Fibroblast of the aortic adventitia (primary cell): ENCODE results near the gene SUMO2. TPM values are rescaled to one million over a fixed set of nuclear protein-coding genes. Genes with fewer than 3 reads are reported as not detected.
"Not testable (repeated sequence)": the region's sequence is repeated elsewhere in the genome, so short reads cannot be mapped to it uniquely, and the experiment has no call there.

Experiments
- DNase-seq: peaks from one replicate; pipeline ENCODE4 v3.0.0-alpha.2; 2010; ENCODE audit warnings: low read depth
- H3K4me3 ChIP-seq: 2 replicates; pipeline ENCODE4 v1.5.1; 2011; ENCODE audit warnings: low read depth, mild to moderate bottlenecking, control low read depth, low read length, moderate library complexity
- total RNA-seq: library from RNA; depleted of rRNA; stranded (reverse); fragments of >200 nt; gene quantifications from 2 replicates; pipeline ENCODE4 v1.2.3, GENCODE V29; 2012; ENCODE audit warnings: low replicate concordance
- TF ChIP-seq, protein P1 (sequence below): IDR thresholded peaks from 2 replicates; pipeline ENCODE4 v1.5.1; 2011; ENCODE audit warnings: mild to moderate bottlenecking, low read length, control low read depth, inconsistent platforms; ENCODE audit not compliant: insufficient read depth

Gene SUMO2
- total RNA-seq, 1 donor, result 129 TPM

DNA sequence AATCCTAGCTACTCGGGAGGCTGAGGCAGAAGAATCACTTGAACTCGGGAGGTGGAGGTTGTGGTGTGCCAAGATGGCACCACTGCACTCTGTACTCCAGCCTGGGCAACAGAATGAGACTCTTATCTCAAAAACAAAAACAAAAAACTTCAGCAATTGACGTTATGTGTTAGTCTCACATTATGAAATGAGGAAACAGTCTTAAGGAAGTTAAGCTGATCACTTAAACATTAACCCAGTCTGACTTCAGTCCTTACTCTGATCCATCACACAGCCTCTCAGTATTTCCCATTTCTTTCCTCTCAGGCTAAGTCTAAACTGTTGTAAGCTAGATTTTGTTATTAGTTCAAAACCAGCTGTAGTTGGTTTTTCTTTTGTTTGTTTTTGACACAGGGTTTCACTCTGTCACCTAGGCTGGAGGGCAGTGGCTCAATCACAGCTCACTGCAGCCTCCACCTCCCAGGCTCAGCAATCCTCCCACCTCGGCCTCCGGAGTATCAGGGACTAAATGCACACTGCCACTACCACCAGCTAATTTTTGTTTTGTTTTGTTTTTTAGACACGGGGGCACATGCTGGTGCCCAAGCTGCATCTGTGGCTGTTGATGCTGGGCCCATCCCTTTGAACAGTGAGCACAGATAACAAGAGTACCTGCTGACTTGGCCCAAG, 34.7 kb downstream of the SUMO2 start:
- TF ChIP-seq, protein P1, sequence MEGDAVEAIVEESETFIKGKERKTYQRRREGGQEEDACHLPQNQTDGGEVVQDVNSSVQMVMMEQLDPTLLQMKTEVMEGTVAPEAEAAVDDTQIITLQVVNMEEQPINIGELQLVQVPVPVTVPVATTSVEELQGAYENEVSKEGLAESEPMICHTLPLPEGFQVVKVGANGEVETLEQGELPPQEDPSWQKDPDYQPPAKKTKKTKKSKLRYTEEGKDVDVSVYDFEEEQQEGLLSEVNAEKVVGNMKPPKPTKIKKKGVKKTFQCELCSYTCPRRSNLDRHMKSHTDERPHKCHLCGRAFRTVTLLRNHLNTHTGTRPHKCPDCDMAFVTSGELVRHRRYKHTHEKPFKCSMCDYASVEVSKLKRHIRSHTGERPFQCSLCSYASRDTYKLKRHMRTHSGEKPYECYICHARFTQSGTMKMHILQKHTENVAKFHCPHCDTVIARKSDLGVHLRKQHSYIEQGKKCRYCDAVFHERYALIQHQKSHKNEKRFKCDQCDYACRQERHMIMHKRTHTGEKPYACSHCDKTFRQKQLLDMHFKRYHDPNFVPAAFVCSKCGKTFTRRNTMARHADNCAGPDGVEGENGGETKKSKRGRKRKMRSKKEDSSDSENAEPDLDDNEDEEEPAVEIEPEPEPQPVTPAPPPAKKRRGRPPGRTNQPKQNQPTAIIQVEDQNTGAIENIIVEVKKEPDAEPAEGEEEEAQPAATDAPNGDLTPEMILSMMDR, result no peak

DNA sequence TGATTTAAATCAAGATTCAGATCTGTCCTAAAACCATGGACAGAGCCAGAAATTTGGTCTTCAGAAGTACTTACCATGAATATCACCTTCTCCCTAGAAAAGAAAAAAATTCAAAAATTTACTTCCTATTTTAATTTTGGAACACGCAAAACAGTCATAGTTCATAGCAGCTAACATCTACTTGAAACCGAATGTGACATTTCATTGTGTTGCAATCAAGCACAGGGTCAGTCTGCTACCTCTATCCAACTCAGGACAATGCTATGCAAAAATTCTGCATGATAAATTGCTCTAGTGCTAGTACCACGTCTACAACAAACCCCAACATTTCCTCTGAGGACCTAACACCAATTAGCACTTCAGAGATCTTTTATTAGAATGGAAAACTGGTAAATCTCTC, 36.2 kb downstream of the SUMO2 start:
- TF ChIP-seq, protein P1, result no peak
- peak; percentile 26 for DNase-seq
- no peak overlapping the region for H3K4me3 ChIP-seq

More for the DNA sequence above, 34.7 kb downstream of the SUMO2 start:
- H3K4me3 ChIP-seq, result no peak overlapping the region
- DNase-seq, result no peak

DNA sequence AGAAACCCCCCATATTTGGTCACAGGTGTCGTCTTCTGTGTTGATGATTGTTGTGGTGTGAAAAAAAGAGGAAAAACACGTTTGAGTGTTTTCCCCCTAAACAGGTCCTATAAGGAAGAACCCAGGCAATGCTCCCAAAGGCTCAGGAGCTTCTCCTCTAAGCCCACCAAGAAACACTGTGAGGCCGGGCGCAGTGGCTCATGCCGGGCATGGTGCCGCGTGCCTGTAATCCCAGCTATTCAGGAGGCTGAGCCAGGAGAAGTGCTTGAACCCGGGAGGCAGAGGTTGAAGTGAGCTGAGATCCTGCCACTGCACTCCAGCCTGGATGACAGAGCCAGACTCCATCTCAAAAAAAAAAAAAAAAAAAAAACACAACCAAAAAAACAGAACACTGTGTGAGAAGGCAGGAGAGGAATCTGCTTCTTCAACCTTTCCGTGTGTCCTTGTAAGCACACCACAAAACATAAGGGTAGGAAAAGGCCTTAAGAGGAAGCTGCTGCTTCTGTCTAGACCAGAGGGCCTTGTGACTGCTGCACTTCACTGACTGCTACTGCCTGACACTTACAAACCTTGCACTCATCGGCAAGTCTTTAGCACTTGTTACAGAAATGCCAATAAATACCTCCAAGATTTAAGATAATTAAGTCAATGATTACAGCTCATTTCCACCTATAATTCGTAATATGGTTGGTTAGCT, 37.8 kb downstream of the SUMO2 start:
- TF ChIP-seq, protein P1, result no peak
- DNase-seq, result no peak
- no peak overlapping the region for H3K4me3 ChIP-seq

DNA sequence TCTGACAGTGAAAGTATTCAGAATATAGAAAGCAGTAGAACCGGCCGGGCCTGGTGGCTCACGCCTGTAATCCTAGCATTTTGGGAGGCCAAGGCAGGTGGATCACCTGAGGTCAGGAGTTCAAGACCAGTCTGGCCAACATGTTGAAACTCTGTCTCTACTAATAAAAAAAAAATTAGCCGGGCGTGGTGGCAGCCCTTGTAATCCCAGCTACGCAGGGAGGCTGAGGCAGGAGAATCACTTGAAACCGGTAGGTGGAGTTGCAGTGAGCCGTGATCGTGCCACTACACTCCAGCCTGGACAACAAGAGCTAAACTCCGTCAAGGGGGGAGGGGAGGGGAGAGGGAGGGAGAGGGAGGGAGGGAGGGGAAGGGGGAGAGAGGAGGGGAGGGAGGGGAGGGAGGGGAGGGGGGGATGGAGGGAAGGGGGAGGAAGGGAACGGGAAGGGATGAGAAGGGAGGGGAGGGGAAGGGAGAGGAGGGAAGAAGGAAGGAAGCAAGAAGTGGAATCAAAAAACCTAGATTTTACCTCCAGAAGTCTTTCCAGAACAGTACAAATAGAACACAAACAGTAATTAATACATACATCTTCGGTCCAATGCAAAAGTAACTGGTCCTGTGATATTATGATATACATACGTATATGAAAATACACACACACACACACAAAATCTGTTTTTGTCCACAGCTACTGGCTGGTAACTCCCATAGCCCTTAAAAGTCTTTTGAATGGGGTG, 40.4 kb downstream of the SUMO2 start:
- TF ChIP-seq, protein P1, result no peak
- no peak for DNase-seq
- H3K4me3 ChIP-seq, result no peak overlapping the region

DNA sequence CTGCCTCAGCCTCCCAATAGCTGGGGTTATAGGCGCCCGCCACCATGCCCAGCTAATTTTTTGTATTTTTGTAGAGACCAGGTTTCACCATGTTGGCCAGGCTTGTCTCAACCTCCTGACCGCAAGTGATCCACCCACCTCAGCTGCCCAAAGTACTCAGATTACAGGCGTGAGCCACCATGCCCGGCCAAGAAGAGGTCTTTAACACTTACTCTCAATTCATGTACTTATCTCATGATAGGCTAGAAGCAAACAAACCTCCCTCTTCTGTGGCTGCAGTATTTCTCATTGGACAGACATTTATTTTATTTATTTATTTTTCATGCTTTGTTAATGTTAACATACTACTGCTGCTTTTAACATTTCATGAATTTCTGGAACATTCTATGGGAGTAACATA, 44.2 kb downstream of the SUMO2 start:
- TF ChIP-seq, protein P1, result no peak
- no peak for DNase-seq
- no peak overlapping the region for H3K4me3 ChIP-seq

DNA sequence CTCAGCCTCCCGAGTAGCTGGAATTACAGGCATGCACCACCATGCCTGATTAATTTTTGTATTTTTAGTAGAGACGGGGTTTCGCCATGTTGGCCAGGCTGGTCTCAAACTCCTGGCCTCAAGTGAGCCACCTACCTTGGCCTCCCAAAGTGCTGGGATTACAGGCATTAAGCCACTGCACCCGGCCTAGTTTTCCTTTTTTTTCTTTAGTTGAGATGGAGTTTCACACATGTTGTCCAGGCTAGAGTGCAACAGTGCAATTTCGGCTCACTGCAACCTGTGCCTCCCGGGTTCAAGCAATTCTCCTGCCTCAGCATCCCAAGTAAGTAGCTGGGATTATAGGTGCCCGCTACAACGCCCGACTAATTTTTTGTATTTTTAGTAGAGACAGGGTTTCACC, 45.0 kb downstream of the SUMO2 start:
- not testable (repeated sequence) for H3K4me3 ChIP-seq, DNase-seq

DNA sequence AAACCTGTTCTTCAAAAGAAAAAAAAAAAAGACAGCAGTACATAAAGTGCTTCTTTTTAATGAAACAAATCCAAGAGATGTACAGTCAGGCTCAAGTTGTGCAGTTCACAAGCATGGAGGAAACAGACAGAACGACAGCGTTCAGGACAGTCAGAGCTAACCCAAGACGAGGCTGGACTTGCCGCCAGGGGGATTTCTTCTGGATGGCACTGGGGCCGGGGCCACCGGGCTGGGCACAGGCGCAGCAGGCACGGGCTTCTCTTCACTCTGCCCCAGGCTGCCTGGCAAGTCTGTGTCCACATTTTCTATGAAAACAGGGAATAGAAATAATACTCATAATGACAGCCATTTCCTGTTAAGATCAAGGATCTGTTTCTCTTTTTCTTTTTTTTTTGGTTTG, 46.8 kb downstream of the SUMO2 start:
- no peak overlapping the region for H3K4me3 ChIP-seq
- DNase-seq, result no peak
- TF ChIP-seq, protein P1, result no peak
